HFF-Myc (cell line): Measurements from ENCODE around the gene NEK4.

Experiments
- DNase-seq: peaks from one replicate; pipeline ENCODE4 v3.0.0-alpha.2; 2011; ENCODE audit warnings: low read depth; ENCODE audit errors: extremely low read depth
- H3K4me3 ChIP-seq: replicated peaks from 2 replicates; pipeline ENCODE4 v1.5.1; 2011; ENCODE audit warnings: low read depth, mild to moderate bottlenecking, control low read depth, low read length
- TF ChIP-seq, protein P1 (sequence below): IDR thresholded peaks from 2 replicates; pipeline ENCODE4 v1.5.1; 2012; ENCODE audit warnings: mild to moderate bottlenecking, low read depth, low read length, control low read depth; ENCODE audit errors: missing control alignments

The NEK4 gene

DNA sequence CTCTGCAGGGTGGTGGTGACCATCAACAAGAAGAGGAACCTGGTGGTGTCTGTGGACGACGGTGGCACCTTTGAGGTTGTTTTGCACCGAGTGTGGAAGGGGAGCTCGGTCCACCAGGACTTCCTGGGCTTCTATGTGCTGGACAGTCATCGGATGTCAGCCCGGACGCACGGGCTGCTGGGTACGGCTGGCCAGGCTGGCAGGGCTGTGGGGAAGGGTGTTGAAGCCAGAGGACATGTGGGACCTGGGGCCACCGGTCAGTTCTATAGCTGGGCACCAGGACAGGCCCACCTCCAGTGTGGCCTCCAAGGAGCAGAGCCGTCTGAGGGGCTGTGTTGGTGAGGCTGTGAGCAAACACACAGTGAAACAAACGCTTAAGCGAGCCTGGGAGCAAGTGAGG lies 20.0 kb upstream of the NEK4 start:
- DNase-seq = no peak

DNA sequence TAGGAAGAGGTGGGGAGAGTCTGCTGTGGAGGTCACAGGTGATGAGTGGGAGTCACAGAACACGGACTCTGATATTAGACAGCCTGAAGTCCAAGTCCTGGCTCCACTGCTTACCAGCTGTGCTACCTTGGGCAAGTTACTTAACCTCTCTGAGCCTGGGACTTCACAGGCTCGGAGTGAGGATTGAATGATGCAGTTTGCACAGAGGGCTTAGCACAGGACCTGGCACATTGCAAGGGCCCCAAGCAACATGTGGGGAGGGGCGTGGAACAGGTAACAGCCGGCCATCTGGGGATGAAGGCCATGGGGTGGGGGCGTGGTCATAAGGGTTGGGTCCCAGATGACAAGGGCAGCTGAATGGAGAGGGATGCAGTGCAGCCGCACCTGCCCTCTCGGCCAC lies 19.6 kb upstream of the NEK4 start:
- TF ChIP-seq, protein P1, sequence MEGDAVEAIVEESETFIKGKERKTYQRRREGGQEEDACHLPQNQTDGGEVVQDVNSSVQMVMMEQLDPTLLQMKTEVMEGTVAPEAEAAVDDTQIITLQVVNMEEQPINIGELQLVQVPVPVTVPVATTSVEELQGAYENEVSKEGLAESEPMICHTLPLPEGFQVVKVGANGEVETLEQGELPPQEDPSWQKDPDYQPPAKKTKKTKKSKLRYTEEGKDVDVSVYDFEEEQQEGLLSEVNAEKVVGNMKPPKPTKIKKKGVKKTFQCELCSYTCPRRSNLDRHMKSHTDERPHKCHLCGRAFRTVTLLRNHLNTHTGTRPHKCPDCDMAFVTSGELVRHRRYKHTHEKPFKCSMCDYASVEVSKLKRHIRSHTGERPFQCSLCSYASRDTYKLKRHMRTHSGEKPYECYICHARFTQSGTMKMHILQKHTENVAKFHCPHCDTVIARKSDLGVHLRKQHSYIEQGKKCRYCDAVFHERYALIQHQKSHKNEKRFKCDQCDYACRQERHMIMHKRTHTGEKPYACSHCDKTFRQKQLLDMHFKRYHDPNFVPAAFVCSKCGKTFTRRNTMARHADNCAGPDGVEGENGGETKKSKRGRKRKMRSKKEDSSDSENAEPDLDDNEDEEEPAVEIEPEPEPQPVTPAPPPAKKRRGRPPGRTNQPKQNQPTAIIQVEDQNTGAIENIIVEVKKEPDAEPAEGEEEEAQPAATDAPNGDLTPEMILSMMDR = no peak
- DNase-seq = no peak
- no peak overlapping the region for H3K4me3 ChIP-seq

More for the DNA sequence above, 20.0 kb upstream of the NEK4 start:
- H3K4me3 ChIP-seq = no peak overlapping the region
- TF ChIP-seq, protein P1 = no peak

DNA sequence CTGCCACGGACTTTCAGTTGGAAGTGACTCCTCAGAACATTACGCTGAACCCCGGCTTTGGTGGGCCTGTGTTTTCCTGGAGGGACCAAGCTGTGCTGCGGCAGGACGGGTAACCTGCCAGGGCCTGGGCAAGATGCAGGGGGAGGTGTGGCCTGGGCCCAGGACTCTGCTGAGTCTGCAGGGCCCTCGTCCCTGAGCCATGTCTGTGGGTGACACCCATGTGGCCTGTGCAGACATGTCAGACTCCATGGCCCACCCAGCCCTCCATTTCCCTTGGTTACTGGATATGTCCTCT lies 19.0 kb upstream of the NEK4 start:
- no peak overlapping the region for H3K4me3 ChIP-seq
- TF ChIP-seq, protein P1 = no peak
- no peak for DNase-seq

DNA sequence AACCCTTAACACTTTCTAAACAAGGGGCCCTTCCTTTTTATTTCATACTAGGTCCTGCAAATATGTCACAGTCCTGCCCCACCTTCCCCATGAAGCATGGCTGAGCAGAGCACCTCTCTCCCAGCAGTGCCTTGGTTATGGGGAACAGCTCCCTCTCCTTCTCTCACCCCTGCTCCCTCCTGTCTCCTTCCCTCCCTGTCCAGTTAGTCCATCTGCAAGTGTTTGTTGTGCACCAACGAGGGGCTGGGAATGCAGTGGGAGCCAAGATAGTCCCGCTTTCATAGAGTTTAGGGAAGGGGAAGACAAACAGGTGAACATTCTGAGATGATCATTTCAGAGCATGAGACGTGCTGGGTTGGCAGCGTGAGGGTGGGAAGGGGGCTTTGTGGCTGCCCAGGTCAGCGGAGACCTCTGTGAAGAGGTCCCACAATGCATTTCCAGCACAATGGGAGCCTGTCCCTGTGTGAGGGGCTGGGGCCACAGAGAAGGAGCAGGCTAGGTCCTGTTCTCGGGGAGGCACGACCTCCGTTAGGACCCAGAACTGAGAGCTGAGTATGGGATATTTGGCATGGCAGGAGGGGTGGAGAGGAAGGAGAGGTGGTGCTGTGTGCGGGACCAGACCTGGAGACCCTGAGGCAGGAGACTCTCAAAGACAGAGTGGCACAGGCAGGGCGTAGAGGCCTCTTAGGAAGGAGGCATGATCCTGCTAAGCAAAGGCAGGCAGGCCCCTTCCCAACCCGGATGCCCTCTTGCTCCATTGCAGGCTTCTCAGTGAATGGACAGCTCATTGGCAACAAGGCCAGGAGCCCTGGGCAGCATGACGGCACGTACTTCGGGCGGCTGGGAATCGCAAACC lies 18.4 kb upstream of the NEK4 start:
- TF ChIP-seq, protein P1 = no peak
- no peak for DNase-seq
- no peak overlapping the region for H3K4me3 ChIP-seq

DNA sequence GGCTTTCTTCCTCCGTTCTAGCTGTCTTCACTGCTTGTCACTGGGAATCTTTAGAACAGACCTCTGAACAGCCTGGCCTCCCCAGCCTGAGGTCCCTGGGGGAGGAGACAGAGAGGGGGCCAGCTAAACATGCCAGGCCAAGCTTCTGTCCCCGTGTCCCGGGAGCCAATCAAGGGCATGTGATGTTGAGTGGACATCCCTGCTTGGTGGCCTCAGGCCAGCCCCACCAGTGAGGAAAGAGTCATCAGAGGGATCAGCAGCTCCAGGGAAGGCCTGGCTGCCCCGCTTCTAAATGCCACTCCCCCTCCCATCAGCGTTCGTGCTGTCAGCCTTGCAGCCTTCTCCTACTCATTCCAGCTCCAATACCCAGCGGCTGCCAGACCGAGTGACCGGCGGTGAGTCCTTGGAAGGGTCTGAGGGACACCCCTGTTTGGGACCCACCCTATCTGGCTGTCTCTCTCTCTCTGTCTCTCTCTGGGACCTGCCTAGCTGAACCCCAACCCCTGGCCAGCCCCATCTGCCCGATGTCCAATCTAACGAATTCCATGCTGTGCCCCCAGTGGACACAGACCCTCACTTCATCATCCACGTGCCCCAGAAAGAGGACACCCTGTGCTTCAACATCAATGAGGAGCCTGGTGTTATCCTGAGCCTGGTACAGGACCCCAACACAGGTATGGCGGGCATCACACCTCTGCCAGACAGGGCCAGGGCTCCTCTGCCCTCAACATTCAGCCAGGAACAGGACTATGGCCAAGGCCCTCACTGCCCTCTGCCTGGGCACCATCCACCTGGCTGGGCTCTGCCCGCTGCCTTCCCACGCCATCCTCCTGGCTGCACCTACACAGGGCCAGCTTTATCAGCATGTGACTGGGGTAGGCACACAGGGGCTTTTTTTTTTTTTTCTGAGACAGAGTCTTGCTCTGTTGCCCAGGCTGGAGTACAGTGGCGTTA lies 17.2 kb upstream of the NEK4 start:
- DNase-seq = no peak
- no peak overlapping the region for H3K4me3 ChIP-seq
- TF ChIP-seq, protein P1 = no peak

DNA sequence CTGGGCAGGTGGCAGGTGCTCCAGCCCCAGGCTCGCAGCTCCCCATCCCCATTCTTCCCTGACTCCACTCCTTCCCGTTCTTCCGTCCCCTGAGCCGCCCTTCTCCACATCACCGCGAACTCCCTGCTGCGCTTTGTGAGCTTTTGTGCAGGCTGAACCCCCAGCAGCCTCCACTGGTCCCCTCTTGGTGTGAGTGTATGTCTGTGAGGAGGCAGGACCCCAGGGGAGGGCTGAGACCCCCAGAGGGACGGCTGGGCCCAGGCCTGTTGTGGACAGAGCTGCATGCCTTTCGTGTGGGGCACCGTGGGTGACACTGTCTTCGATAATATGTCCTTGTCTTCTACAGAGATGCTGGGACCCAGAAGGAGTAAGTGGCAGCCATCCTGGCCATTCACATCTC lies 16.5 kb upstream of the NEK4 start:
- TF ChIP-seq, protein P1 = no peak
- H3K4me3 ChIP-seq = no peak overlapping the region
- no peak for DNase-seq
